ENCODE measurements around the gene PLXNA4.

PLXNA4 gene

DNA sequence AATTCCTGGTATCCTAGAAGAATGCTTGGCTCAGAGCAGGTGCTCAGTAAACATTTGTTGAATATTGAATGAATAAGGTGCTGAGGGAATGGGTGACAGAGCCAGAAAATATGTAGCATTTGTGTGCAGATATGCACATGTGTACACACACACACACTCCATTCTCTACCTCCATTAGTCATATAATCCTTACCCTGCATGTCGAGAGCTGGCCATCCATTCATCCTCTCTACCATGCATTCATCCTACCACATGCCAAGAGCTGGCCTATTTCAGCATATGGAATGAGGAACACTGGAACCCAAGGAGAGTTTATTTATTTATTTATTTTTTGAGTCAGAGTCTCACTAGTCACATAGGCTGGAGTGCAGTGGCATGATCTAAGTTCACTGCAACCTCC lies 284.8 kb downstream of the PLXNA4 start:
- Histone ChIP-seq H3K27me3 (ENCODE audit: insufficient read depth, poor library complexity, severe bottlenecking) (no peaks in the 10 kb centered on the region), H3K27ac (replicated peaks) (no peak overlapping the region), H3K4me3 (replicated peaks; ENCODE audit: insufficient read depth, low read length) (no peak overlapping the region)
- DNase-seq (ENCODE audit: low read depth in 1 of 2, low spot score in 1 of 2): no peak
- TF ChIP-seq, protein P1, sequence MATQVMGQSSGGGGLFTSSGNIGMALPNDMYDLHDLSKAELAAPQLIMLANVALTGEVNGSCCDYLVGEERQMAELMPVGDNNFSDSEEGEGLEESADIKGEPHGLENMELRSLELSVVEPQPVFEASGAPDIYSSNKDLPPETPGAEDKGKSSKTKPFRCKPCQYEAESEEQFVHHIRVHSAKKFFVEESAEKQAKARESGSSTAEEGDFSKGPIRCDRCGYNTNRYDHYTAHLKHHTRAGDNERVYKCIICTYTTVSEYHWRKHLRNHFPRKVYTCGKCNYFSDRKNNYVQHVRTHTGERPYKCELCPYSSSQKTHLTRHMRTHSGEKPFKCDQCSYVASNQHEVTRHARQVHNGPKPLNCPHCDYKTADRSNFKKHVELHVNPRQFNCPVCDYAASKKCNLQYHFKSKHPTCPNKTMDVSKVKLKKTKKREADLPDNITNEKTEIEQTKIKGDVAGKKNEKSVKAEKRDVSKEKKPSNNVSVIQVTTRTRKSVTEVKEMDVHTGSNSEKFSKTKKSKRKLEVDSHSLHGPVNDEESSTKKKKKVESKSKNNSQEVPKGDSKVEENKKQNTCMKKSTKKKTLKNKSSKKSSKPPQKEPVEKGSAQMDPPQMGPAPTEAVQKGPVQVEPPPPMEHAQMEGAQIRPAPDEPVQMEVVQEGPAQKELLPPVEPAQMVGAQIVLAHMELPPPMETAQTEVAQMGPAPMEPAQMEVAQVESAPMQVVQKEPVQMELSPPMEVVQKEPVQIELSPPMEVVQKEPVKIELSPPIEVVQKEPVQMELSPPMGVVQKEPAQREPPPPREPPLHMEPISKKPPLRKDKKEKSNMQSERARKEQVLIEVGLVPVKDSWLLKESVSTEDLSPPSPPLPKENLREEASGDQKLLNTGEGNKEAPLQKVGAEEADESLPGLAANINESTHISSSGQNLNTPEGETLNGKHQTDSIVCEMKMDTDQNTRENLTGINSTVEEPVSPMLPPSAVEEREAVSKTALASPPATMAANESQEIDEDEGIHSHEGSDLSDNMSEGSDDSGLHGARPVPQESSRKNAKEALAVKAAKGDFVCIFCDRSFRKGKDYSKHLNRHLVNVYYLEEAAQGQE (IDR thresholded peaks at IDR 0.05; ENCODE audit: insufficient replicate concordance, low read depth): no peak
- TF ChIP-seq GABPA (IDR thresholded peaks at IDR 0.05; ENCODE audit: low read depth) (no peak), SPI1 (IDR thresholded peaks at IDR 0.05; ENCODE audit: borderline replicate concordance, low read depth) (no peak), POLR2AphosphoS5 (IDR thresholded peaks at IDR 0.05; ENCODE audit: low read depth) (no peak)
- TF ChIP-seq, protein P2, sequence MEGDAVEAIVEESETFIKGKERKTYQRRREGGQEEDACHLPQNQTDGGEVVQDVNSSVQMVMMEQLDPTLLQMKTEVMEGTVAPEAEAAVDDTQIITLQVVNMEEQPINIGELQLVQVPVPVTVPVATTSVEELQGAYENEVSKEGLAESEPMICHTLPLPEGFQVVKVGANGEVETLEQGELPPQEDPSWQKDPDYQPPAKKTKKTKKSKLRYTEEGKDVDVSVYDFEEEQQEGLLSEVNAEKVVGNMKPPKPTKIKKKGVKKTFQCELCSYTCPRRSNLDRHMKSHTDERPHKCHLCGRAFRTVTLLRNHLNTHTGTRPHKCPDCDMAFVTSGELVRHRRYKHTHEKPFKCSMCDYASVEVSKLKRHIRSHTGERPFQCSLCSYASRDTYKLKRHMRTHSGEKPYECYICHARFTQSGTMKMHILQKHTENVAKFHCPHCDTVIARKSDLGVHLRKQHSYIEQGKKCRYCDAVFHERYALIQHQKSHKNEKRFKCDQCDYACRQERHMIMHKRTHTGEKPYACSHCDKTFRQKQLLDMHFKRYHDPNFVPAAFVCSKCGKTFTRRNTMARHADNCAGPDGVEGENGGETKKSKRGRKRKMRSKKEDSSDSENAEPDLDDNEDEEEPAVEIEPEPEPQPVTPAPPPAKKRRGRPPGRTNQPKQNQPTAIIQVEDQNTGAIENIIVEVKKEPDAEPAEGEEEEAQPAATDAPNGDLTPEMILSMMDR (IDR thresholded peaks at IDR 0.05; ENCODE audit: insufficient read depth, low read length): no peak

DNA sequence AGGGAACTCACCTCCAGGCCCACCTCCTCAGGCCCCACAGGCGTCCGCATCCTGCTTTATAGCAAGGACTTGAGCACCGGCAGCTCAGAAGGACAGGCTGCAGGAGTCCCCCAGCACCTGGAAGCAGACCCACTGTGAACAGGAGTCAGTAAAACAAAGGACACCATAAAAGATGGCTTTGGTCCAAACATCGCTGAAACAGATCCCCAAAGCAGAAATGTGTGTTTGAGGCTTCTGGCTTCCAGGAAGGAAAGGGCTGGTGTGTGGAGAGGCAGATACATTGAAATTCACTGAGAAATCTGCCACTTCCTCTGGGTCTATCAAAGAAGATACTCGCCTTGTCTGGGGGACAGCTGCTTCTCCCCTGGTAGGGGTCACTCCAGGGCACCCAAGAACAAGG lies 286.2 kb downstream of the PLXNA4 start:
- no peak for TF ChIP-seq GABPA (IDR thresholded peaks at IDR 0.05; ENCODE audit: low read depth)
- TF ChIP-seq SPI1 (IDR thresholded peaks at IDR 0.05; ENCODE audit: borderline replicate concordance, low read depth): no peak
- TF ChIP-seq, protein P1 (IDR thresholded peaks at IDR 0.05; ENCODE audit: insufficient replicate concordance, low read depth): no peak
- TF ChIP-seq POLR2AphosphoS5 (IDR thresholded peaks at IDR 0.05; ENCODE audit: low read depth): no peak
- TF ChIP-seq, protein P2 (IDR thresholded peaks at IDR 0.05; ENCODE audit: insufficient read depth, low read length): no peak
- Histone ChIP-seq H3K27ac (replicated peaks) (no peak overlapping the region), H3K4me3 (replicated peaks; ENCODE audit: insufficient read depth, low read length) (no peak overlapping the region), H3K27me3 (ENCODE audit: insufficient read depth, poor library complexity, severe bottlenecking) (no peaks in the 10 kb centered on the region)
- DNase-seq (ENCODE audit: low read depth in 1 of 2, low spot score in 1 of 2): no peak

DNA sequence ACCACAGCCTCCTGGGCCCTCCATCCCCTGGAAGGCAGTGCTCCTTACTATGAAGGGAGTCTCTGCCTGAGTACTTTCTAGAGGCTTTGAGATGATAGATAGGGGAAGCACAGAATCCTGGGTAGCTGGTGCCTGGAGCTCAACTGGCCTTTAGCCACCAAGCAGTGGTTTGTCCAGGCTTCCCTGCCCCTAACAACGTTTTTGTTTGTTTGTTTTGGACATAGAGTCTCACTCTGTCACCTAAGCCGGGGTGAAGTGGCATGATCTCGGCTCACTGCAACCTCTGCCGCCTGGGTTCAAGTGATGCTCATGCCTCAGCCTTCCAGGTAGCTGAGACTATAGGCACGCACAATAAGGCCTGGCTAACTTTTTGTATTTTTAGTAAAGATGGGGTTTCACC lies 289.4 kb downstream of the PLXNA4 start:
- no peak overlapping the region for H3K27ac ChIP-seq (replicated peaks)

DNA sequence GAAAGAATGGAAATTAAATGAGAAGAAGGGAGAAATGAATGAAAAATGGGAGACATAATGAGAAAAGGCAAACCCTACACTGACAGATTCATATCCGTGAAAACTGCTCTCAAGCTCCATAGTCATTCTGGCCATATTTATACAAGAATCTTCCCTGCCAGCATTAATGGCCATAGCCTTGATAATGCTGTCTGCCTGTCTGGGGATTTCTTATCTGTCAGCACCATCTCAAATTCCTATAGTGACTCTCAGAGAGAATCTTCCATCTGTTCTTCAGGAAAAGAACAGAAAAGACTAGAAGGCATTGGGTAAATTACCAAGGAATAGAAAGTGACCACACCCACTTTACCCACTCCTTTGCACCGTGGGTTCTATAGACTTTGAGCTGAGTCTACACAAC lies 295.9 kb downstream of the PLXNA4 start:
- TF ChIP-seq, protein P1 (IDR thresholded peaks at IDR 0.05; ENCODE audit: insufficient replicate concordance, low read depth): no peak
- TF ChIP-seq POLR2AphosphoS5 (IDR thresholded peaks at IDR 0.05; ENCODE audit: low read depth): no peak
- no peak for TF ChIP-seq GABPA (IDR thresholded peaks at IDR 0.05; ENCODE audit: low read depth)
- TF ChIP-seq SPI1 (IDR thresholded peaks at IDR 0.05; ENCODE audit: borderline replicate concordance, low read depth): no peak
- TF ChIP-seq, protein P2 (IDR thresholded peaks at IDR 0.05; ENCODE audit: insufficient read depth, low read length): no peak
- no peak for DNase-seq (ENCODE audit: low read depth in 1 of 2, low spot score in 1 of 2)
- H3K27ac ChIP-seq (replicated peaks): no peak overlapping the region
- H3K27me3 ChIP-seq (ENCODE audit: insufficient read depth, poor library complexity, severe bottlenecking): no peaks in the 10 kb centered on the region
- no peak overlapping the region for H3K4me3 ChIP-seq (replicated peaks; ENCODE audit: insufficient read depth, low read length)

More for the DNA sequence above, 289.4 kb downstream of the PLXNA4 start:
- no peak for DNase-seq (ENCODE audit: low read depth in 1 of 2, low spot score in 1 of 2)
- Histone ChIP-seq H3K27me3 (ENCODE audit: insufficient read depth, poor library complexity, severe bottlenecking) (no peaks in the 10 kb centered on the region), H3K4me3 (replicated peaks; ENCODE audit: insufficient read depth, low read length) (no peak overlapping the region)
- TF ChIP-seq SPI1 (IDR thresholded peaks at IDR 0.05; ENCODE audit: borderline replicate concordance, low read depth): no peak
